NCI-H2171 (cell line): ENCODE data around the gene FAM83G.

ENCODE experiments used
- DNase-seq: peaks from one replicate; lab custom pipeline; 2025; lab: John Stamatoyannopoulos, UW

Gene FAM83G

DNA sequence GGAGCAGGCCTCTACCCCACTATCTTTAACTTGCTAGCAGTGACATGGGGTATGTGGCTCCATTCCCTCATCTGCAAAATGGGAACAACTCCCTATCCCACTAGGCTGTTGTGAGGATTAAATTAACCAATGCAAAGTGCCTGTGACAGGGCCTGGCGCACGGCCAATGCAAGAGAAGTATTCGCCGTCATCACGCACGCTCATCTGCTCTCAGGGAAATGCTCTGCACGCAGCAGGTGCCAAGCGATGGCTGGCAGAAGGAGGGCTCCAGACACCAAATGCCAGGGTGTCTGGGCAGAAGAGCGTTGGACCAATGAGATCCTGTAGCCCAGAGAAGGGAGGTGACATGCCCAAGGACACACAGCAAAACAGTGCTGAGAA lies 17.3 kb downstream of the FAM83G start:
- peak; percentile 25 for DNase-seq

DNA sequence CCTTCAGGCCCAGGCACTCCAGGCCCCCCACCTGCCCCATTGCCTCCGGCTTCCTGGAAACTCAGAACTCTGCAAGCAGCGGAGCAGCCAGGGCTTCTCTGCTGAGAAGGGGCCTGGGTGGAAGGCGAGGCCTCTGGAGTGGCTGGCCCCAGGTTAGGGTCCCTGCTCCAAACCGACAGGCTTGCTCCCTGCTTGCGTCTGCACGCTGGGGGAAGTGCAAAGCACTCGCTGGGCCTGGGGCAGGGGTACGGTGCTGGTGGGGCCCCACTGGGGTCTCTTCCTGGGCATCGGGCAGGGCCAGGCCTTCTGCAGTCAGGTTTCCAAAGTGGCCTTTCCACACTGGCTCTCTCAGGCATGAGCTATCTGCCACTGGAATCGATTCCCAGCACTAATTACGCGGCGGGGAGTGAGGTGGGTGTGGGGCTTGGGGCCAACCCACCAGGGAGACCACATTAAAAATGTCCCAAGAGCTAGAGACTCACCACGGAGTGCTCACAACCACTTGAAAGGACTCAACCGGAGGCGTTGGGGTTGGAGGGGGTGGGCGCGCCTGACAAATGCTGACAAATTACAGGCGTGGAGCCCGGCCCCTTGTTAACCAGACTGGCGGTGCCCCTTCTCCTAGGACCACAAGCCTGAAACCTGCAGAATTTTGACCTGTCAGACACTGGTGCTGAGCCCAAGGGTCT lies 17.9 kb downstream of the FAM83G start:
- DNase-seq = no peak

DNA sequence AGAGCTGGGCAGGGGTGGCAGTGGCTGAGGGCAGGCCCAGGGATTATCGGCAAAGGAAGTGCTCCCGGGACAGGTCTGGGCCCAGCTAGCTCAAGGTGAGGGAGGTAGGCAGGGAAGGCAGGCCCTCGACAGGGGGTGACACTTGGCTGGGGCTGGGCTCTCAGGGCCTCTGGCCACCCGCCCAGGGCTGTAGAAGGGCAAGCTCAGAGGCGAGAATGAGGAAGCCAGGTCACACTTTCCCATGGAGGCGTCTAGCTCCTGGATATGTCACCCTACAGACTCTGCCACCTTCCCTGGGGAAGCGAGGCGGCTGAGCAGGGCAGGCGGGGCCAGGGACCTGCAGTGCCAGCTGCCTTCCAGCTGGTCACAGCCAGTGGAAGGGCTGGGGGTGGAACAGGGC lies 19.1 kb downstream of the FAM83G start:
- no peak for DNase-seq

DNA sequence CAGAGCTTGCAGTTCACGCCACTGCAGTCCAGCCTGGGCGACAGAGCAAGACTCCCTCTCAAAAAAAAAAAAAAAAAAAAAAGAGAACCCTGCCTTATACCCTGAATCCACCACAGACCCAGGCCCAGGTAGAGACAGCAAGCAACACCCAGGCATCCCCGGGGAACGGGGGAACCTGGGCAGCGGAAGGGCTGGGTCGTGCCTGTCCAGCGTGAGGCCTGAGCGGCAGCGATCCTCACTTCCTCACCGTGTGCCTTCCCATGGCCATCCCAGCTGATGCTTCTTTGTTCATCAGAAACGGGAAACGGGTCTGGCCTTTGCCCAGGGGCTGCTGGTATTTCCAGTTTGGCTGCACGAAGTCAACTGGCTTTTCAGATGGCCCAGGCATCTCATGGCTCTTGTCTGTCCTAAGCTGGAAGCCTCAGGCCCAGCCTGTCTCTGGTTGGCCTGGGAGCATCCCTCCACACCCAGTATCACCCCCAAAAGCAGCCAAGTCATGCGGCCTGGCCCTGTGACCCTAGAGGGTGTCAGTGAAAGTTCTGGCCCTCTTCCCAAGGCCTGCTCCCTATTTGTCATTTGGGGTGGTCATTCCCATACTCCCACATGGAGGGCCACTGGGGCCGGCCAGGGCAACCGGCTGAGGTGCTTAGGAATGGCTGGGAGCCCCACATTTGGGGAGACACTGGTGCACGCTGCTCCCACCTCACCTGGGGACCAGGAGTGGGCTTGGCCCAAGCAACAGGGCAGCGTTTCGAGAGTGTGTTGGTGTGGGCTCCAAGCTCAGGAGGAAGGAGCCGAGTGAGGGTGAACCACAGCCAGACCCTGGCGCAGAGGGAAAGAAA lies 20.1 kb downstream of the FAM83G start:
- DNase-seq = no peak

DNA sequence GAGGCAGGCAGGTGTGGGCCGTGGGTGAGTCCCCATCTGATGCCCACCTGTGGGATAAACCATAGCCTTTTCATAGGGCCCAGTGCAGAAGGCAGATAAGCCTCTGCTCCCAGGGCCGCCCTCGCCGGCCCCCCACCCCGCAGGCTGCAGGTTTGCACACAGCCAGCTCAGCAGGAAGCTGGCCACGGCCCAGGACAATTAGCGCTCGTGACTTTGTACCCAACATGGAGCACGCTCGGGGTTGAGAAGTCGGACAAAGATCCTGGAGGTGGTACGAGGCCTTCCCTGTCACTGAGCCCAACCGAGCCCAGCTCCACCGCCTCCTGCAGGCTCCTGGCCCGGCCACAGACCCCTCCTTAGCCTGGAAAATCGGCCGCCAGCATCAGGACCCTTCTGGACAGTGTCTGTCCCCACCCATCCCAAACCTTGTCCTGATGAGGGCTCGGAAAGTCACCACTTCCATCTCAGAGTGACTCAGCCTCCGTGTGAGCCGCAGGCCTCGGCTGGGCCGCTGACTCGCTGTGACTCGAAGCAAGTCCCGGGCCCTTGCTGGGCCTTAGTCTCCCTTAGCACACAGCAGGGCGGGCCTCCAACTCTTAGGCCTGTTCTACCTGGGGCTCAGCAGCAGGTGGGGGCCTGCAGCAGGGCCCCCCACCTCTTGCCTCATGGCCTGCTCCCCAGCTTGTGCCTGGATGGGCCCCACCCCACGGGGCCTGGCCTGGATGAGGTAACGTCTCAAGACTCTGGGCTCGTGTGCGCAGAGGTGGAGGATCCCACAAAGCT lies 22.7 kb downstream of the FAM83G start:
- no peak for DNase-seq

DNA sequence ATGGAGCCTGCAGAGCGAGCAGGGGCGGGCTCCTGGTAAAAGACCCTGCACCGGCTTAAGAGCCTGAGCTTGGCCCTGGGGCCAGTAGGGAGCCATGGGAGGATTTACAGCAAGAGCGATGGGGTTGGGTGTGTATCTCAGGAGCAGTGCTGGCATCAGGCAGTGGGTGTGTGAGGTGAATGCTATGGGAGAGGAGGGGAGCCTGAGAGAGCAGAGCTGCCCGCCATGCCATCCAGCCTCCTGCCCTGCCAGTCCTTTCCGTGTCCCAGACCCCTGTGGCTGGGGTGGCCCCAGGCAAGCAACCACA lies 23.3 kb downstream of the FAM83G start:
- no peak for DNase-seq

DNA sequence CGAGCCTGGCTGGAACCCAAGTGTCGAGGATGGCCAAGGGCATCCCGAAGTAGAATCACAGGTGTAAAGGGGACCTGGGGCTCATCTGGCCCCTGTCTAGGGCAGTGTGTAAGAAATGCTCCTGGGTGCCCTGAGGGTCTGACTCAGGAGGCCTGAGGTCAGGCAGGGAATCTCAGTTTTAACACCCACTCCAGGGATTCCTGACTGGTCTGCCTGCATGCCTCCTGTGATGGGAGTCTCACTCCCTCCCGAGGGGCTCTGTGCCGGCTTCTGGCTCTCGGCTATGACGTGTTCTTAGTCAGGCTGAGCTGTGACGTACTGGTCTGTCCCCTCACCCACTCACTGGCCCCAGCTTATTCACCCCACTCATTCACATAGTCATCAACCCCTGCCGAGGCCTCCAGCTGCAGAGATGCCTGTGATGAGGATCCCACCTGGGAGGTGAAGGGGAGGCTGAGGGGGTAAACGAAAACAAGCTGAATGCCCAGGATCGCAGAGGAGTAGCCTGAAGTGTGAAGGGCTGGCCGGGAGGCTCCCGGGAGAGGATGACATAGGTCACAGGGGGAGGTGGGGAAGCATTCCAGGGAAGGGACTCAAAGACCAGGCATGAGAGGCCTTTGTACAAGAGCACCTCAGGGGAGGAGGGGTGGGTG lies 23.8 kb downstream of the FAM83G start:
- DNase-seq = no peak

DNA sequence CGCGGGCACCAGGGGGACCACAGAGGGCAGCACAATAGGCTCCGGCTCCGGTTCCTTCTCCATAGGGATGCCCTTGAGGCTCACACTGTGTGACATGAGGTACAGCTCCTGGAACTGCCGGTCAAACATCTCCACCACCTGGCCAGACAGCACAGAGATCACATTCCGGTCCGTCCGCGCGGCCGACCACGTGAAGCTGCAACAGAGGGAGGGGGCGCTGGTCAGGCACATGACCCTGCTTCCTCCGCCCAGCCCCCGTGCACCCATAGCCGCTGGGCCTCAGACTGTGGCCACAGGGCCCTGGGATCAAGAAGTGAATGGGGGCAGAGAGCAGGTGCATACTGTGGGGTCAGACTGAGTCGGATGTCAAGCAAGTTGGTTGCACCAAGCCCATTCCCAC lies 25.9 kb downstream of the FAM83G start:
- DNase-seq = no peak

DNA sequence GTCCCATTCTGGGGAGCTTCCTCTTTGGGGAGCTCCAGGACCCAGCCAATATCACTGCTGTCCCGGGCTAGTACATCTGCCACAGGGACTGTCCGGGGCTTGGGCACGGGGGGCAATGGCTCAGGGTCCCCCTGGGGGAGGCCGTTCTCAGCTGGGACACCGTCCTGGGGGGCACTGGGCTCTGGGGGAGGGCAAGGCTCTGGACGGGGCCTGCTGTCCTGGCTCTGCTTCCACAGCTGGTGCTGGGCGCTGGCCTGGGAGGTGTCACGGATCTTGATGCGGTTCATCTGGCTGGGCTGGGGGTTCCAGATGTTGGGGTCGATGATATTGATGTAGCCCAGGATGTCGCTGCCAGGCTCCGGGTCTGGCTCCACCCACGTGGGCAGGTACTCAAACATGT lies 26.5 kb downstream of the FAM83G start:
- DNase-seq = no peak

DNA sequence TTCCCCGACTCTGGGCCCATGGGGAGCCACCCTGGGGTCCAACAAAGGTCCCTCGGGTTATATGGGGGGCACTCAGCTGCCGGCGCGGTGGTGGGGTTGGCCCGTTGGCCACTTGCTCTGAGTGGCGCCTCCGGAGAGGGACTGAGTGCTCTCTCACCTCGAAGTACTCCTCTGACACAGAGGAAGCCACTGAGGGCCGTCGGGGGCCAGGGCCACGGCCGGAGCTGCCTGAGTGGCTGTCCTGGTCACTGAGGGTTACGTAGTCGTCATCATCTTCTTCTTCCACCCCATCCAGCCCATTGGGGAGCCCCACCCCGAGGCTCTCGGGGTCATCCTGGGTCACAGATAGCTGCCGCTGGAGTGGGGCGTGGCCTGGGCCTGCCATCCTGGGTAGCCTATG lies 26.9 kb downstream of the FAM83G start:
- DNase-seq = no peak

DNA sequence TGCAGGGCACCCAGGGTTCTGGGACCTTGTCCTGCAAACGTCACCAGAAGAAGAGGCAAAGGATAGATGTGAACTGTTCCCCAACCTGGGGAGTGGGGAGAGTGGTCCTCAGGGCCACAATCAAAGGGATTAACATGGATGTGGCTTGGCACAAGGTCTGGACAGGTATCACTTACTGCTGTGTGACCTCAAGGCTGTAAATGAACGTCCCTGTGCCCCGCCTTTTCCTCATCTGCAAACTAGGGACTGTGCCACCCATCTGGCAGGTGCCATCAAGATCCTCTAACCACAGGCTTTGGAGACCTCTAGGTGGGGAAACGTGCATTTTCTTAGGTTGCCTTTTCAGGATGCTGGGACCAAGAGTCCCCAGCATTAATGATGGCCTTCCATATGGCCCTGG lies 27.5 kb downstream of the FAM83G start:
- DNase-seq = no peak

DNA sequence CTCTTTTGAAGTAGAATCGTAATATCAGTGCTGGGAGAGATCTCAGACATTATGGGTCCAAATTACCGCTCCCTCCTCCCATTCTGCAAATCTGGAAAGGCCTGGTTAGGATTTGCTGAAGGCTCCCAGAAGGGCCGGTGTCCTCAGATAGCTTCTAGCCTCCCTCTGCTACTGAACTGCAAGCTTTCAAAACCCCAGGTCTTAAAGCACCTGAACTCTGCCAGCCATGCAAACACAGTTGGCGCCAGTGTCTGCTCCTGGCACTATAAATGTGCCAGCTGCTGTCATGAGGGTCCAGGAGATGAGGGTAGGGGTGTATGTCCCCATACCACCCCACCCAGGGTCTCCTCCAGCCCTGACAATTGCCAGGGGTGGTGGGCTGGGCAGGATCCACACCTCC lies 28.4 kb downstream of the FAM83G start:
- DNase-seq = no peak

DNA sequence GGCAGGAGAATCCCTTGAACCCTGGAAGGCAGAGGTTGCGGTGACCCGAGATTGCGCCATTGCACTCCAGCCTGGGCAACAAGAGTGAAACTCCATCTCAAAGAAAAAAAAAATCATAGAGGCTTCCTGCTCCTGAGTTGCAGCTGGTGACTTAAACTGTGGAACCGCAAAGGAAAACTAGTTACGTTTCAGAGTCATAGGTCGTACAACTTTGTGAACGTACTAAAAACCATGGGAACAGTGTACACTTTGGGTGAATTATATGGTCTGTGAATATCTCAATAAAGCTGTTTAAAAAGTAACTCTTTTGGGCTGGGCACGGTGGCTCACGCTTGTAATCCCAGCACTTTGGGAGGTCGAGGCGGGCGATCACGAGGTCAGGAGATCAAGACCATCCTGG lies 29.0 kb downstream of the FAM83G start:
- DNase-seq = no peak

DNA sequence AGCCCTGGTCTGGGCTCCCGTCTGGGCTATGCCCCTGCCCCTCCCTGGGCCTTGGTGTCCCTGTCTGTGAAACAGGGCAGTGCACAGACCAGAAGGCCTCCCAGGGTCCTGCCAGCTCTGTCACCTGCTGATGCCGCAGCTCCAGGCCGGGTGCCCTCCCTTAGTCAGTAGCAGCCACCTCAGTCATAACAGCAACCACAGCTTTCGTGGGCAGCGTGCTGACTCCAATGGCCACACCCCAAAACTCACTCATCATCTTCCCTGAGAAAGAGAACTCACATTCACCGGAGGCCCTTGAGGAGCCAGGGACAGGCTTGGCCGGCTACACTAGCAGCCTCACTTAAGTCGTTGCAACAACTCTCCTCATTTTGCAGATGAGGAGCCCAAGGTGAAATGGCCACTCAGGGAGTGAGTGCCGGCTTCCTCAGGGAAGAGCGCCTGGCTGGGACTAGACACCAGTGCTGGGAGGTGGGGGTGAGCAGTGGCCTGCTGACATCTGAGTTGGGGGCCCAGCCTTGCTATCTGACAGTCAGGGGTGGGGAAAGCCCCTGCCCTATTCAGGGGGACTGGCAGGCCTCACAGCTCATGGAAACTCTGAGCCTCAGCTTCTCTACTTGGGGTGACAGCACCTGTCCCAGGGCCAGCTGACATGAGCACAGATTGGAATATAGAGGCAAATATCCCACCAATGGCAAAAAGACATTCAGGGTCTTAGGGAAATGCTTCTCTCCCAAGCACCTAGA lies 30.0 kb downstream of the FAM83G start:
- no peak for DNase-seq

DNA sequence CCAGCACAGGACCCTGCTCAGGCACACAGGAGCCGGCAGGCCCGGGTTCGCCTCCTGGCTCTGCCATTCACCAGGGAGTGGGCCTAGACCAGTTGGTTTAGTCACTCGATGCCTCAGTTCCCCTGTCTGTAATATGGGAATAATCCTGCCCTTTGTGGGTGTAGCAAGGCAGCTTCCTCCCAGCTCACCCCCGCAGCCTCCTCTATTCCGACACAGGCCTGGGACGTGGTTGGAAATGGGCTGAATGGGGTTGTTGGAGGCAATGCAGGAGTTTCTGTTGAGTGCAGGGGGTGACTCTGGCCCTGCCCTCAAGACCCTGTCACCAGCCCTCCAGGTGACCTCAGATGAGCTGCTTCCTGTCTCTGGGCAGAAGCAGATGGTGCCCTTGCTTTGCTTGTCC lies 32.8 kb downstream of the FAM83G start:
- no peak for DNase-seq

DNA sequence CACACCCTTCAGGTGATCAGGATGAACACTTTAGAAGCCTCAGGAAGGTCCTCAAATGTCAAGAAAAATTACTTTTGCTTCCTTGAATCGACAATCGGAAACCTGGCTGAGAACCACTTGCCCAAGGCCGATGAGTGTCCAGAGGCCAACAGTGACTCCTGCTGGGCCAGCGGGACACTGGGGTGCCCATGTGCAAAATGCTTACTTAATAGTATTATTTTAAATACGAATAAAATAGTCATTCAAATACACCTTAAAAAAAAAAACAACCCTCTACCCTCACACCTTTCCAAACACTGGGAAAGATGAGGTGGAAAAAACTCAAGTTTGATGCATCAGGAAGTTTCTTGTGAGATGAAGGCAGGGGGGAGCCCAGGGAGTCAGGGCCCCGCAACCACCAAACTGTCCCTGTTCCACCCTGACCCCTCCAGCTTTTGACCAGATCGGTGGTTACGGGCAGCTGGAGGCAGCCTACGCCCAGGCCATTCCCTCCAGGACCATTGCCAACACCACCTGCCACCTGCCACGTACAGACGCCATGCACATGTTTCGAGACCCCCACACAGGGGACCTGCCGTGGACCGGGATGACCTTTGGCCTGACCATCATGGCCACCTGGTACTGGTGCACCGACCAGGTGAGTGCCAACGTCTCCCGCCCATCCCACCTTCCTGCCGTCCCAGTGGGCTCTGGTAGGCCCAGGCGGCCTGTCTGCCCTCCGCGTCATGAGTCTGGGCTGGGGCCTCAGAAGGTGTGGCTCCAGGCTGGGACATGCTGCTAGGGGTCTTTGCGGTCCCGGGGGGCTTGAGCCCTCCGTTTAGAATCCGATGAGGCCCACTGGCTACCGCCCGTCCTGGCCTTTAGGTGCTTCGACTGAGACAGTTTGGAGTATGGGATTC lies 33.7 kb downstream of the FAM83G start:
- DNase-seq = no peak

DNA sequence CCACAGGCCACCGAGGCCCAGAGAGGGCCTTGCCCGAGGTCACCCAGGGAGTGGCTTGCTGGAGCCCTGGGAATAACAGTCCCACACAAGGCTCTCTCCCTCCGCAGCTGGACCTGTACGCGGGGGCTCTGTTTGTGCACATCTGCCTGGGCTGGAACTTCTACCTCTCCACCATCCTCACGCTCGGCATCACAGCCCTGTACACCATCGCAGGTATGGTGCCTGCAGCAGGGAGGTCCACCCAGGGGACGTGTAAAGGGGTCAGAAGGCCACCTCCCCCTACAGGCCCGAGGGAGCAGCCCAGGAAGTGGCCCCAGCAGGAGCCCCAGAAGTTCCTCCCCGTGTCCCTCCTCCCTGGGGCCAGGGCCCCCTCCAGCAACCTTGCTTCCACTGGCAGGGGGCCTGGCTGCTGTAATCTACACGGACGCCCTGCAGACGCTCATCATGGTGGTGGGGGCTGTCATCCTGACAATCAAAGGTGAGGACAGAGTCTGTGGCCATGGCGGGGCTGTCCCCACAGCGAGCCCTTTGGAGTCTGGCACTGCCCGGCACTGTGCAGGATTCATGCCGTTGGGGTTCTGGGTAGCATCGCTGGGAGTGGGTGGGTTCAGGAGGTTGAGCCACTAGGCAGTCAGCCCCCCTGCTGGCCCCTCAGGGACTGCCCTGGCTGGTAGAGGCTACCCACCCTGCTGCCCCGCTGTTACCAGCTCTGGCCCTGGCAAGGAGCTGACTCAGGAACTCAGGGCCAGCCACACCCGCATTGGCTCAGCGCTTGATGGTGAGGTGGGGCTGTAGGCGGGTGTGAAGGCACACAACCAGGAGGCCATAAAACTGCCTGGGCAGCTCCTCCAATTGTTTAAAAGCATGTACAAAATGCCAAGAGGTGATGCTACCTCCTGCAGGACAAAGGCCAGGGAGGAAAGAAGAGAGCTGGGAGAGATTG lies 35.3 kb downstream of the FAM83G start:
- no peak for DNase-seq

DNA sequence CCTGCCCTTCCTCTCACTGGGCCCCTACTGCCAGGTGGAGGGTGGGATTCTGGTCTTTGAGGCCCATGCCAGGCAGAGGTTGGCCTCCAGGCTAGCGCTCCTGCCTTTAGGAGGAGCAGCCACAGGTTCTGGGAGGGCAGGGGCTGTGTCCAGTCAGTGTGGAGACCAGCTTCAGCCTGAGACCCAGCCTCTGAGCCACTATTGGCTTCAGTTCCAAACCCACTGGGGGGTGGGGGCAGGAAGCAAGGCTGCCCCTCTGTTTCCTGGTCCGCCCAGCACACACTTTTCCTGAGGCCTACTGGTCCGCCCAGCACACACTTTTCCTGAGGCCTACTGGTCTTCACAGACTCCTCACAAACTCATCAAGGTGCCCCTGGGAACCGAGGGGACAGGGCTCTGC lies 36.2 kb downstream of the FAM83G start:
- no peak for DNase-seq

DNA sequence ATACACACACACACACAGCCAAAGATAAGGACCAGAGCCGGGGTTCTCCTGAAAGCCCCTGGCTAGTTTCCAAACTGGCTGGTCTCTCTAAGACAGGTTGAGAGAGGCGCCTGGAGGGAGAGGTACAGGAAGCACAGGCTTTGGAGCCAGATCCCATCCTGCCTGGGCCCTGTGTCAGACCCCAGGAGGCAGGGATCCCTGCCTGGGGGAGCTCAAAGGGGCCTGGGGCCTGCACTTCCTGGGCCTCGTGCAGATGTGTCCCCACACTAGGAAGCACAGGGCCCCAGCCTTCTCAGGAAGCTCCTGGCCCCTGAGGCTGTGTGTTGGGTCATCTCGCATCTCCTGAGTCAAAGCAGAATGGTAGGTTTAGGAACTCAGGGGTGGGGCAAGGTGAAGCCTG lies 36.6 kb downstream of the FAM83G start:
- no peak for DNase-seq
